ENCODE results near the gene C9orf72.

The C9orf72 gene

DNA sequence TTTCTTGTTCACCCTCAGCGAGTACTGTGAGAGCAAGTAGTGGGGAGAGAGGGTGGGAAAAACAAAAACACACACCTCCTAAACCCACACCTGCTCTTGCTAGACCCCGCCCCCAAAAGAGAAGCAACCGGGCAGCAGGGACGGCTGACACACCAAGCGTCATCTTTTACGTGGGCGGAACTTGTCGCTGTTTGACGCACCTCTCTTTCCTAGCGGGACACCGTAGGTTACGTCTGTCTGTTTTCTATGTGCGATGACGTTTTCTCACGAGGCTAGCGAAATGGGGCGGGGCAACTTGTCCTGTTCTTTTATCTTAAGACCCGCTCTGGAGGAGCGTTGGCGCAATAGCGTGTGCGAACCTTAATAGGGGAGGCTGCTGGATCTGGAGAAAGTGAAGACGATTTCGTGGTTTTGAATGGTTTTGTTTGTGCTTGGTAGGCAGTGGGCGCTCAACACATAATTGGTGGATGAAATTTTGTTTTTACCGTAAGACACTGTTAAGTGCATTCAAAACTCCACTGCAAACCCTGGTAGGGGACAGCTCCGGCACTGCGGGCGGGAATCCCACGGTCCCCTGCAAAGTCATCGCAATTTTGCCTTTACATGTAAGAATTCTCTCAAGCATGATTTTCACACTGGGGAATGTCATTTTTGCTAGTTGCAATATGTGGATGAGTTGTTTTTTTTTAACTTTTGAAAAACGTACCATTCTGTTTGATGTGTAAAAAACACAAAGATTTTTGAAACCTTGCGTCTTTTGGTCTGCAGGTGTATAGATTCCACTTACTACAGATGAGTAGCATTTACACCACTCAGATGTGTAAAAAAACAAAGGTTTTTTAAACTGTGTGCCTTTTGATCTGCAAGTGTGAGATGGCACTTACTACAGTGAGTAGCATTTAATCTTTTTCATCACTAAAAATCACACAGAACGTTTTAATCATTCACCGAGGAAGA lies 631 bp upstream of the C9orf72 start:
- peak; percentile 100 for DNase-seq (ENCODE audit: low spot score)

DNA sequence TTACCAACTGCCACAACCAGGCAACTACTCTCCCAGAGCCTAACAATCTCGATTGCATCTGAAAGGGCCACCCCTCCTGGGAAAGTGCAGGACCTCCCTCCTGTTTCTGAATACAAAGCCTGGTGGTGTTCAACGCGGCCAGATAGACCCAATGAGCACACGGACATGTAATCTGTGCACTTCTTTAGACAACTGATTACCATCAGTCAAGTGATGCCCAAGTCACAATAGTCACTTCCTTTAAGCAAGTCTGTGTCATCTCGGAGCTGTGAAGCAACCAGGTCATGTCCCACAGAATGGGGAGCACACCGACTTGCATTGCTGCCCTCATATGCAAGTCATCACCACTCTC lies 739 bp downstream of the C9orf72 start:
- peak; percentile 94 for DNase-seq (ENCODE audit: low spot score)

DNA sequence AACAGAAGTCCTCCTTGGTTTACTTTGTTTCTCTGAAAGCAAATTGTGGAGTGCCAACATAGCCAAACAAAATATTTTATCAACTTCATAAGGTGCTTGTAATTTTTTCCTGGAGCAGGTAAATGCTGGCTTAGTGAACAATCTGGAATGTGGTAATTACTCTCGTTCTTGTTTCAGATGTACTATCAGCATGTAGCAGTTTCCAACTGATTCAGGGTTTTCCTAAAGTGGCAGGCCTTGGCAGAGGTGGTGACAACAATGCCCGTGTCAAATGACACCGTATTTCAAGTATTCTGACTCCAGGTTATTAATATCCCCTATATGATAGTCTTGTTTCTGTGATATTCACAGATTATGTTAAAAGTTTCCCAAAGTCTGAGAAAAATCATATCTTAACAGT lies 1.2 kb downstream of the C9orf72 start:
- DNase-seq (ENCODE audit: low spot score): no peak

DNA sequence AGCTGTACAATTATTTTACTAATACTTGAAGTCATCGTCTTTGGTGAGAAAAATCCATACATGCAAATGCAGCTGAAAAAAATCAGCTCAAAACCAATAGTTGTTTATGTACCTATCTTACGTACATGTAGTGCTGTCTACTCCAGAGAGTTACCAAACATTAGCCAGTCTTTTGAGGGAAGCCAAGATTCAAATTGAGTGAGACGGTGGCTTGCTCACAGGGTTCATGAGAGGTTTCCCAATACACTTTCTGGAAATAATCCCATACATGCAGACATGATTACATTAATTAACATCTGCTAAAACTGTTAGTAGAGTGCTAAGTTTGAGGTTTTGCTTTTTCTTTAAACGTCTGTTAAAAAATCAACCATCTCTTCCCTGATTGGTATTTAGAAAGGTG lies 2.3 kb downstream of the C9orf72 start:
- no peak for DNase-seq (ENCODE audit: low spot score)

DNA sequence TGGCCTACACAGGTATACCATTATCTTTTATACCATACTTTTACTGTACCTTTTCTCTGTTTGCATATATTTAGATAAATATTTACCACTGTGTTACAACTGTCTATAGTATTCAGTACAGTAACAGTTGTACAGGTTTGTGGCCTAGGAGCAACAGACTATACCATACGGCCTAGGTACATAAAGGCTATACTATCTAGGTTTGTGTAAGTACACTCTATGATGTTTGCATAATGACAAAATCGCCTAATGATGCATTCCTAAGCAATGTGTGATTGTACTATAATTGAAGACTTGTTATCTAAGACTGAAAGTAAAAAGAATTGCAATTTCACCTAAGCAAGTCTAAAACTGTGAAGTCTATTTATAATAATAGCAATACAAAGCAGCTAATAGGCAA lies 3.9 kb downstream of the C9orf72 start:
- DNase-seq (ENCODE audit: low spot score): no peak

DNA sequence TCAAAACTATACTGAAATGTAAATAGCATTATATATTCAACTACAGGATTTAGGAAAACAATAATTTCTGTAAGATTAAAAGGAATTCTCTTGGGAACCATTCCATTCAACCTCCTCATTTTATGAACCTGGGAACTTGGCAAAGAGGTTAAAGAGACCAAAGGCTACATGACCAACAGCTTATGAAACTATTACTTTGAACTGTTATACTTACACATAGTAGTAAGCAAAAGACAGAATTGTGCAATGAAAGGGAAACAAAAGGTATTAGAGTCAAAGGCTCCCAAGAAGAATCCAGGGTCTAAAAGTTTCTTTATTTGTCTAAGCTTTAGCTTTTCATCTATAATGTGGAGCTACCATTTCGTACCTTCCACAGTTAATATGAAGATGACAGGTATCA lies 7.2 kb downstream of the C9orf72 start:
- DNase-seq (ENCODE audit: low spot score): no peak

DNA sequence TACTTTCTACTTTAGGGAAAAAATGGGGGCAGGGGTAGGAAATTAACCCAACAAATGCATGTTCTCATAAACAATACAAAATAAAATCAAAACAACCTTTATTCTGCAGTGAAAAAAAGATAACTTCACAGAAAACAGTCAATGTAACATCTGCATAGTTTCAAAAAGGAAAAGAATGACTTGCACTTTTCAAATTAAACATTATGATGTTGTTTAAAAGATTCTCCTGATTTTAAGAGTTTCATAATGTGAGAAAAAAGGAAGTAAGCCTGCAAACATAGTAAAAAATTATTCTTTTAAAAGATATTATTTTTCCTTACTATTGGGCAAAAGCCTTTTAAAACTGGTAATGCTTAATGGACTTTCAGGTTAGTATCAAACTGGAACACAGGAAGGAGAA lies 7.6 kb downstream of the C9orf72 start:
- no peak for DNase-seq (ENCODE audit: low spot score)

DNA sequence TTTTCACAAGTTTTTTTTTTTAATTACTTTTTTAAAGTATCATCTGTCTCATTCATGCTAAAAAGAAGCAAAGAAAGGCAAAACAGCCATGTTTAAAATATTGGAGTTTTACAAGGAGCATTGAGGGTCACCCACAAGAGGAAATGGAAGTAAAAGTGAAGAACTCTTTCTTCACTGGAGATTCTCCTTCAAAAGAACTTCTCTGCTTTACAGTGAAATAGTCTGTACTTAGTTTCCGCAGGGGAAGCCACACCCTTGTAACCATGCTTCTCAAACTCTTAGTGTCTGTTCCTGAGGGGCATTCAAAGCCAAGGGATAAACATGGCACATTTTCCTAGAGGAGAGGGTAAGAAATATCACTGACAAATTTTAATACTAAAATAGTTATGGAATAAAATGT lies 8.6 kb downstream of the C9orf72 start:
- no peak for DNase-seq (ENCODE audit: low spot score)

GRCh38 chr9:27563738-27564430 lies 9.4 kb downstream of the C9orf72 start:
- DNase-seq (ENCODE audit: low spot score): no peak

DNA sequence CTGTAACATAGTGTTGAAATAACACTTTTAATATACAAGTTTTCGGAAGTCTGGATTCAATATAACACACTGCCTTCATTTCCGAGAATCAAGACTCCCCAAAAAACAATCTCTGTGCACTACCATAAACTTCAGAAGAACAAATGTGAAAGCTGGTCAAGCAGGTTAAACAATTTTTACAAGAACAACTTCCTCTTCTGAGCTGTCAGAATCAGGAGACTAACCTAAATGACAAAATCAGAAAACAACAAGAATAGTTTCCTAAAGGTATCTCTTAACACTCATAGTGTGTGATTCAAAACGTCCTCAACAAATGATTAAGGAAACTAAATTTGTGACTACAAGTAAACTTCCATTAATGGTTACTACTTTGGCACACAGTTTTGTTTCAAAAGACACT lies 11.6 kb downstream of the C9orf72 start:
- no peak for DNase-seq (ENCODE audit: low spot score)

- DNase-seq (ENCODE audit: low spot score): no peak
These were observed 12.8 kb downstream of the C9orf72 start for GRCh38 chr9:27560457-27560856.

GRCh38 chr9:27558307-27558706 lies 15.0 kb downstream of the C9orf72 start:
- DNase-seq (ENCODE audit: low spot score): no peak

DNA sequence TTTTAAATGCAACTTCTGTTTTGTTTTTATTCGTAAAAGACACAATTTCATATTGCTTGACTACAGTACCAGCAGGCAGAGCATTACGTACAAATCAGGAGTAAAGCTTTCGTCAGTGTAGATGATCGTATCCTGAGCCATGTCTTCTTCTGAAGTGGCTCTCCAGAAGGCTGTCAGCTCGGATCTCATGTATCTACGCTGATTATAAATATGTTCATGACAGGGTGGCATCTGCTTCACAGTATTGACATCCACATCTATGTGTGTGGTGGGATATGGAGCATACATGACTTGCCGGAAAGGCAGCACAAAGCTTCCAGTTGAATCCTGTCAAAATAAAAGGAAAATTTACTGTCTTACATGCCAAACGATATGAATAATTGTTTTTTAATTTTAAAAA lies 16.8 kb downstream of the C9orf72 start:
- no peak for DNase-seq (ENCODE audit: low spot score)

DNA sequence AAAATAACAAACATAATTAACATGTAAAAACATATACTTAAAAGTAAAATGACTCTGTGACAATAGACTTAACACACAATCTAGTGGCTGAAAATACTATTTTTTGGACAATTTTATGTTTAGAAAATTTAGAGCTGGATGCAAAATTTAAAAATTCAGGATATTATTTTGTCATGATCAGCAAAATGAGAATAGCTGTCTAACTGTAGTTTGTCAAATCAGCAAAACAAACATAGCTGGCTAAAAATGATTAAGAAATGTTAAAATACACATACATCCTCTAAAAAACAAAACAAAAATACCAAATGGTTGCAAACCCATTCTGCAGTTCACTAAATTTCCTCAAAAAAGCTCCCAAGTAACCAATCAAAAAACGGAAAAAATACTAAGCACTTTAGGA lies 18.6 kb downstream of the C9orf72 start:
- no peak for DNase-seq (ENCODE audit: low spot score)

DNA sequence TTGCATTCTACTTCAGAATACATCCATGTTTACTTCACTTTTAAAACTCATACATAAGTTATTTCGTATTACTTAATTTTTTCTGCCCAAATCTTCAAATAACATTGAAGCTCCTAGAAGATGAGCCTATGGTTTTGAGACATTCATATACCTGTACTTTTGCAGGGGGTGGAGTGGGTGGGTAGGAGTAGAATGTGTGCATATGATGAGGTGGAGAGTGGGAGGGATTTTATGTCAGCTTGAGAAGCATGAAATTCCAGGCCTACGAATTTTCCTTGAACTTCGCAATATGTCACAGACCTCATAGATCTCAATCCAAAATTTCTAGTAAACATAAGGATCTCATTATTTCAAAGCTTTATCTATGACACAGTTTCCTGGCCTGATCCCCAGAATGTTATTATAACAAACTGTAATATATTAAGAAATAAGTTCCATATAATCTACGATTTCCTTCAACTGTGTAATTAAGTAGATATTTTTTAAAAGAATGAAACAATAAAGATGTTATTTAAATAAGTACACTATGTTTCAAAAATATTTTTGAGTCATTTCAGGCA lies 24.0 kb downstream of the C9orf72 start:
- DNase-seq (ENCODE audit: low spot score): no peak

DNA sequence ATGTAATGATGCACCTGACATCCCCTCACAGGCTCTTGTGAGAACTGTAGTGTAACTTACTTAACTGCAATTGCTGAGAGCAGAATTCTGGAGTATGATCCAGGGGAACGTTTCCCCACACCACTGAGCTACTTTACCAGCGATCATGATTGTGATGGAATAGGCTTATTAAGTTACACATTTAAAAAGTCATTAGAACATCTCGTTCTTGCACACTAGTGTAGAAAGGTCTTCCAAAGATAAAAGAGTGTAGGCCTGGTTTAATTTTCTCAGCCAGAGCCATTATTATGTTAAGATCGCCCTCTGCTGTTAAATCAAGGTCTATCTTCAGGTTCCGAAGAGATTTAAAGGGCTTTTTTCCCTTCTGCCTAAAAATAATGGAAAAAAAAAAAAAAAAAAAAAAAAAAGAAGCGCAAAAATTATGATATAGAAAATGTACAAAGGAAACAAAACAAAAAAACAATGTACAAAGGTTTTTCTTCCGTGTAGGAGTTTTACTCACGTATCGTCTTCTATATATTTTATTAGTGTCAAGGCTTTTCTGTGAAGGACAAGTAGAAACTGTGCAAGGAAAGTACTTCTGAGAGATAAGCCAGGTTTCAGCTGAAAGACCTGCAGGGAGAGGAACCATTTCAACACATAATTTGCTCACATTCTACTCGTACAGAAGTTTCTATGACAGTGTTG lies 25.1 kb downstream of the C9orf72 start:
- peak; percentile 34 for DNase-seq (ENCODE audit: low spot score)

GRCh38 chr9:27545471-27545870 lies 27.8 kb downstream of the C9orf72 start:
- DNase-seq (ENCODE audit: low spot score): no peak

DNA sequence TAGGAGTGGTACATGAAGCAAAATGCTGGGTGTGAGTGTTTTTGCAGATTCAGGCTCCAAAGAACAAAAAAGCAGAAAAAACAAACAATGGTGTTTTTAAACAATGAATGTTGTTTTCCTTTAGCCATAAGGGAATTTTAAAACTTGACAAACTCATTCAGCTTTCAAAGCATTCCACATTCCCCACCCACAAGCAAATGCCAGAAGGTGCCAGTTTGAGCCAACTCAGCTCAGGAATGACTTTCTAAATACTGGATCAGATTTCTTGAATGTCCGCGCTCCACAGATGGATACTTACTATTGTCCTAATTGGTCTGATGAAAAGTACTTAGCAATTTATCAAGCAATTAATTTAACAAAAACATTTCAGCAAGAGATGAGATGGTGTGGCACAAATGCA lies 30.8 kb downstream of the C9orf72 start:
- no peak for DNase-seq (ENCODE audit: low spot score)

DNA sequence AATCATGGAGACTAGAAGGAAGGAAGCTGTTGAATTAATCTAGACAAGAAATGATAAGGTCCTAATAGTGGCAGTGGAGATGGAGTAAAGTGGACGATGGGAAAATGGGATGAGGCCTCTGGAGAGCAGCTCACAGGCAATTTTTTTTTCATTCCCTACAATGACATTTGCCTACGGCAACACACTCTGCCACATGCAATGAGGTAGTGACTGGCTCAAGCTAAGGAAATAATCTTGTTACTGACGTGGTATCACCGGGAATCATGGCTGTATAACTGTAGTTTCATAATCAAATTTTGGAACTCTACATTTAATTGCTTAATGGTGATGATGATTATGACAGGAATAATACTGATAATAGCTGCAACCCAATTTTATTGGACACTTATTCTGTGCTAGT lies 31.5 kb downstream of the C9orf72 start:
- DNase-seq (ENCODE audit: low spot score): no peak

DNA sequence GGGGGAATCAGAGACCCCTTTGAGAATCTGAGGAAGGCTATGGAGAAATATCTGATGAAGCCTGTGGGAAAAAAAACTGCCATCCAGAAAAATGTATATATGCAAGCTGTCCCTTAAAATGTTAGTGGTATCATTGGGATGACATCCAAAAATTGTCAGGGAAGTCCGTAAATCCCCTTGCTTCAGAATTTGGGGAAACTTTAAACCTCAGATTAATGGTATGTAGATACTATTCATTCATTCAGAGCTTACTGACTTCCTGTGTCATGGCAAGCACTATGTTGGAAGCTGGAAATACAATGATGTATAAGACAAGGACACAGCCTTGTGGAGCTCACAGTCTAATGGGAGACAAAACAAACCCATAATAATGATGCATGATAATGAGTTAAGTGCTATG lies 32.8 kb downstream of the C9orf72 start:
- no peak for DNase-seq (ENCODE audit: low spot score)

GRCh38 chr9:27539479-27540441 lies 33.5 kb downstream of the C9orf72 start:
- DNase-seq (ENCODE audit: low spot score): no peak
